T-helper 17 cell (primary cell): ENCODE results near the gene TFPT. TPM values are rescaled to one million over a fixed set of nuclear protein-coding genes. Genes with fewer than 3 reads are reported as not detected.
A peak's percentile ranks its signal among the peaks of the same experiment; 100 is the strongest.

Experiments
- ATAC-seq: fragments of 150-1000 bp; cut with Tn5 transposase; 2 replicates; pipeline ENCODE4 v1.10.0; 2021; ENCODE audit warnings: mild to moderate bottlenecking, moderate library complexity
- DNase-seq, 3 donors: peaks; one replicate each; pipeline versions ENCODE4 v3.0.0 to v3.0.0-alpha.2; 2020 to 2021
- H3K9me3 ChIP-seq: one replicate; pipeline ENCODE4 v1.7.0; 2013; ENCODE audit warnings: low read length, mild to moderate bottlenecking; ENCODE audit not compliant: control insufficient read depth, poor library complexity, severe bottlenecking
- H3K27ac Mint-ChIP-seq: one replicate; pipeline ENCODE4 v1.8.0; 2022; ENCODE audit warnings: mild to moderate bottlenecking, moderate library complexity, mixed read lengths
- H3K27me3 Mint-ChIP-seq: one replicate; pipeline ENCODE4 v1.8.0; 2022; ENCODE audit warnings: mixed read lengths
- H3K36me3 Mint-ChIP-seq: one replicate; pipeline ENCODE4 v1.8.0; 2022; ENCODE audit warnings: low read depth, mixed read lengths
- H3K4me1 Mint-ChIP-seq: one replicate; pipeline ENCODE4 v1.8.0; 2022; ENCODE audit warnings: mild to moderate bottlenecking, mixed read lengths
- H3K4me3 Mint-ChIP-seq: one replicate; pipeline ENCODE4 v1.8.0; 2022; ENCODE audit warnings: mild to moderate bottlenecking, moderate library complexity, mixed read lengths
- total RNA-seq, 4 donors: library from RNA in 2 of 4; stranded (reverse) in 2 of 4; gene quantifications; one replicate each; pipeline ENCODE4 v1.2.3 and lab custom pipeline; 2022 to 2026

The TFPT gene, protein sequence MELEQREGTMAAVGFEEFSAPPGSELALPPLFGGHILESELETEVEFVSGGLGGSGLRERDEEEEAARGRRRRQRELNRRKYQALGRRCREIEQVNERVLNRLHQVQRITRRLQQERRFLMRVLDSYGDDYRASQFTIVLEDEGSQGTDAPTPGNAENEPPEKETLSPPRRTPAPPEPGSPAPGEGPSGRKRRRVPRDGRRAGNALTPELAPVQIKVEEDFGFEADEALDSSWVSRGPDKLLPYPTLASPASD
- total RNA-seq (10 to 100 TPM; 14.9 TPM), total RNA-seq (lab: John Stamatoyannopoulos, UW) (8.1 to 16.8 reads per million in 2 donors)

DNA sequence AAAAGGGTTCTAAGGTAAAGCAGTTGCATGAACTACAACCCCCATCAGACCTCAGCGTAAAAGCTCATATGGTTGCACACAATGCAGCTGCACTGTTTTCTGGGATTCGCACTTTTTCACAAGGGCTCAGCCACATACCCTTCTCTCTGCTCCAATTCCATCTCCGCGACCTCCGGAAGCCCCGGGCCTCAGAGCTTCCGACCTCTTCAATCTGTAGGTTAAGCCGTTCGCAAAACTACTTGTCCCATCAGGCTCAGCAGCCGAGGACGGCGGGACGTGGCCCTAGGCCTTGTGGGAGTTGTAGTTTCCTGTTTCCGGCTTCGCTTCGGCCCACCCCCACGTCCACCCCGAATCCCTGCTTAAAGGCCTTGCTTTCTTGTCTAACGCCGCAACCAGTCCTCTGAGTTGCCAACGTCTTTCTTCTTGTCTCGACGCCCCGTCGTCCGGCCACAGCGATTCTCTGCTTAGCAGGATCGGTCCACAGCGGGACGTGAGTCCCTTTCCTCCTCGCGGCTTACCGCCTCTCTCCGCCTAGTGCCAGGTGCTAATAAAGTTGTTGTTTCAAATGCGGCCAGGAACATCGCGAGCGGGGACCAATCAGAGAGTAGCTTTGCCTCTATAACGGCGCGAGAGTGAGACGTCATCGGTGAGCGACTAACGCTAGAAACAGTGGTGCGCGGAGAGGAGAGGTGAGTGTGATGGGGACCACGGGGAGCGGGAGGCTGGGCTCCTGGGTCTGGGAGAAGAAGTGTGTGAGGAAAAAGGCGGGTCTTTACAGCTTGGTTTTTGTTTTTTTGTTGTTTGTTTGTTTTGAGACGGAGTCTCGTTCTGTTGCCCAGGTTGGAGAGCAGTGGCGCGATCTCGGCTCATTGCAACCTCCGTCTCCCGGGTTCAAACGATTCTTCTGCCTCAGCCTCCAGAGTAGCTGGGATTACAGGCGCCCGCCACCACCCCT, at the start of gene TFPT, which contains the start of gene PRPF31:
TSS of gene TFPT (minus strand) at position 549 of the 955 bp plus-strand sequence. CDS start at position 161, 388 bp downstream.
TSS of gene PRPF31 (plus strand) at position 646 of the 955 bp plus-strand sequence. CDS start 2,525 bp downstream, outside the sequence.
- H3K27ac Mint-ChIP-seq, result peak within 1 kb of the TSS; percentile 96
- H3K27me3 Mint-ChIP-seq, result no peaks in the 10 kb centered on the region
- H3K9me3 ChIP-seq, result no peaks in the 10 kb centered on the region
- H3K4me3 Mint-ChIP-seq, result peak within 1 kb of the TSS; percentile 97
- peak; percentile 92 for ATAC-seq
- H3K4me1 Mint-ChIP-seq, result peaks cover 30% of the 10 kb centered on the region
- peak; percentile 77 to 88 (median 83) for DNase-seq
- peaks cover 4% of the 10 kb centered on the region for H3K36me3 Mint-ChIP-seq

DNA sequence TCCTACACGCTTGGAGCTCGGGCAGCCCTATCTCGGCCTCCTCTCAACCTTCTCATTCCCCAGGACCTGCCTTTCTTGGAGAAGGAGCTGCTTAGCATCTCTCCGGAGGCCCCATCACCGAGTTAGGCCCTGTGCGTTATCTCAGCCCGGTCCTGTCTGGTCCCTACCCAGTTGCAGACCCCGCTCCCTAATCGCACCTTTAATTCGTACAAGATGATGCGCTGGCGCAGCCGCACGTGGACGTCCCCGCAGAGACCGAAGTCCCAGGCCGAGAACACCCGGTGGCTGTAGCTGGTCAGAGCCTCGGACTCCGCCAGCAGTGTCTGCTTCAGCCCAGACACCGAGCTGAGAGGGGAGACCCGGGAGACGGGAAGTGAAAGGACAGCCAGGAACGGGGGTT, 49.8 kb upstream of the TFPT start:
- Mint-ChIP-seq H3K27me3 (no peaks in the 10 kb centered on the region), H3K4me3 (peak overlapping the region; percentile 80), H3K27ac (peak overlapping the region; percentile 27), H3K36me3 (no peaks in the 10 kb centered on the region), H3K4me1 (peaks cover 26% of the 10 kb centered on the region)
- H3K9me3 ChIP-seq, result no peaks in the 10 kb centered on the region
- DNase-seq, result no peak
- ATAC-seq, result no peak

GRCh38 chr19:54164369-54165068, 49.1 kb upstream of the TFPT start:
- ATAC-seq, result peak; percentile 3

DNA sequence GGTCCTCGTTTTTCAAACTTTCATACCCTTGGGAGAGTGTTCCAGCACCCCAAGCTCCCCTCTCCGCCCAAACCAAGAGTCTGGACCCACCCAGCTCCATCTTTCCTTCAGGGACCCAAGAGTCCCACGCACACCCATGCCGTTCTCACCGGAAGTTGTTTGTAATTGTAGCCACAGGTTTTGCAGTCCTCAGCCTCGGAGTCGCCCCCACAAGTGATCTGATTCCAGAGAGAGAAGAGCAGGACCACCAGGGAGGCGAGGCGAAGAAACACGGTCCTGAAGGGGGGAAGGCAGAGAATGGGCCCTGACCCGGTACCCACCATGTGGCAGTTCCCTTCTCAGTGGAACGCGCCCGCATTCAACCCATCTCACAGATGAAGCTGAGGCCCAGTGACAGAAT, 47.4 kb upstream of the TFPT start:
- Mint-ChIP-seq H3K36me3 (peaks cover 2% of the 10 kb centered on the region), H3K4me3 (peak overlapping the region; percentile 87), H3K27ac (peak overlapping the region; percentile 30), H3K4me1 (peaks cover 35% of the 10 kb centered on the region), H3K27me3 (no peaks in the 10 kb centered on the region)
- no peak for ATAC-seq
- no peak for DNase-seq
- no peaks in the 10 kb centered on the region for H3K9me3 ChIP-seq

More at GRCh38 chr19:54164369-54165068, 49.1 kb upstream of the TFPT start:
- Mint-ChIP-seq H3K4me1 (peaks cover 32% of the 10 kb centered on the region), H3K27ac (peak overlapping the region; percentile 27), H3K4me3 (peak overlapping the region; percentile 80), H3K27me3 (no peaks in the 10 kb centered on the region), H3K36me3 (peaks cover under 1% of the 10 kb centered on the region)
- DNase-seq, result peak; percentile 34 to 62 (median 46)
- no peaks in the 10 kb centered on the region for H3K9me3 ChIP-seq

GRCh38 chr19:54162241-54162805, 46.9 kb upstream of the TFPT start:
- peak; percentile 11 for ATAC-seq
- no peaks in the 10 kb centered on the region for H3K9me3 ChIP-seq
- Mint-ChIP-seq H3K27me3 (no peaks in the 10 kb centered on the region), H3K36me3 (peaks cover 2% of the 10 kb centered on the region), H3K27ac (peak overlapping the region; percentile 30), H3K4me3 (peak overlapping the region; percentile 87), H3K4me1 (peaks cover 35% of the 10 kb centered on the region)
- DNase-seq, result peak; percentile 59 to 75 (median 71)

DNA sequence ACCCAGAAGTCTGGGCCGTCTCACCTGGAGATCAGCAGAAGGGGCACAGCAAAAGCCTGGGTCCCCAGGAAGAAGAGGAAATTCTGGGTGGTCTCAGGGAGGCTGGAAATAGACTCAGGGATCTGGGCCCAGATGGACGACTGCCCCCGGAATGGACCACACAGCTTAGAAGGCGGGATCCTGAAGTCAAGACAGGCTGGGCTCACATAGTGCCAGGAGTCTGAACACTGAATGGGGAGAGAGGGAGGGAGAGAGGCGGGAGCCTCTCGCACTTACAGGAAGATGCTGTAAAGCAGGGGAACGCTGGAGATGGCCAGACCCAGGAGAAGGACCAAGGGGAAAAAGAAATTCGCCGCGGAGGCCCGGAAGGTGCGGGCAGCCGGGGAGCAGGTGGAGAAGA, 45.4 kb upstream of the TFPT start:
- peak overlapping the region; percentile 98 for H3K27ac Mint-ChIP-seq
- H3K36me3 Mint-ChIP-seq, result peaks cover 7% of the 10 kb centered on the region
- no peaks in the 10 kb centered on the region for H3K9me3 ChIP-seq
- DNase-seq, result no peak
- H3K4me1 Mint-ChIP-seq, result peaks cover 42% of the 10 kb centered on the region
- no peaks in the 10 kb centered on the region for H3K27me3 Mint-ChIP-seq
- H3K4me3 Mint-ChIP-seq, result peak overlapping the region; percentile 99
- no peak for ATAC-seq

DNA sequence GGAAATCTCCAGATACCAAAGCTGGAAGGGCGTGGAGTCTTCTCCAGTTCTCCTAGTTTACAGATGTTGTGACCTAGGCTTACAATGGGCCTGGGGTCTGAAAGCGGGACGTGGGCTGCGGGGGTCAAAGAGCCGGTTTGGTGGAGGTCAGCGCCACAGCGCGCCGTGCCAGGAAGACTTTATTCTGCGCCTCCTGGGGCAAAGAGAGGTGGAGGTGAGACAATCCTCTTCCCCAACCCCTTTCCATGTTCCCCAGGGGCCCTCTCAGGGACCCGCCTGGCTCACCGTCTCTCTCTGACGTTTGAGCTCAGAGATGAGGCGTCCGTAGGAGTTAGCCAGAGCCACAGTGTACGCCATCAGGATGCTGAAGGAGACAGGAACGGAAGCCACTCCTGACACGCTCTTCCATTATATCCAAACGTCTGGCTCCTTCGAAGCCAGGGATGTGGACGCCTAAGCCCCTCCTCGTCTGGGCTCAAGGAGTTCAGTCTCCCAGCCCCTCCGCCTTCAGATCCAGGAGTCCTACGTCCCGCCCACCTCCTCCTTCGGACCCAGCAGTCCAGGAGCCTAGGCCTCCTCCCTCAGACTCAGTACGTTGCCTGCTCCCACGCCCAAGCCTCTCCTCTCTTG, 44.8 kb upstream of the TFPT start:
- ATAC-seq (no peak), DNase-seq (no peak)
- Mint-ChIP-seq H3K36me3 (peaks cover 7% of the 10 kb centered on the region), H3K4me3 (peak overlapping the region; percentile 99), H3K27ac (peak overlapping the region; percentile 98), H3K27me3 (no peaks in the 10 kb centered on the region), H3K4me1 (peaks cover 42% of the 10 kb centered on the region)
- no peaks in the 10 kb centered on the region for H3K9me3 ChIP-seq

DNA sequence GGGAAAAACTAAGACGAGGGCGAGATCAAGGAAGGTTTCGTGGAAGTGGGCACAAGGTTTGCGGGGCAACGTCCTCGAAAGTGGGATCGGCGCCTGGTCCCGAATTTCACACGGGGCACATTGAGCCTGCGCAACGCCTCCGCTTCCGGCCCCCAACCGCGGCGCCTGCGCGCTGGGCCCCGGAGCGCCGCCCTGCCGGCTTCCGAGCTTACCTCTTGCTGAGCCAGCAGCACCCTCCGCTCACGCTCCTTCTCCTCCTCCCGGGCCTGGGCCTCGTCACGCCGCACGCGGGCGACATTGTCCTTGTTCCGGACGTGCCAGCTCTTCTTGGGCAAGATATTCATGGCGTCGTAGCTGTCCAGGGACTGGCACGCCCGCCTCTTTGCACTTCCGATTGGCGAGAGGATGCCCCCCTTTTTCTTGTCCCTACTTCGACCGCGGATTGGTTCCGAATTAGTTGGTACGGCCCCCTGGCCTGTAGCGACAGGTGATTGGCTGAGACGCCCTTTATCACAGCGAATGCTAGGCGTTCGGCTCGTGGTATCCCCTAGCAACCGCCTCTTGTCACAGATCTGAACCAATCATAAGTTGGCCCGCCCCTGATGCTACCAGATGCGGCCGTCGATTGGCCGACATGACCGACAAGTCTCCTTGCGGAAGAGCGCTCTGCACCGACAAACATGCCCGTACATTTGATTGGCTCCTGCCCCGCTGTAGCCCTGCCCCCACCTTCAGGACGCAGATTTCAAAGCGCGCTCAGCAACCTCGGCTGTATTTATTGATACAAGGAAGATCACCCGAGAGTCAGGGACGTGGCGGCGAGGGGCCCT, 44.1 kb upstream of the TFPT start, which contains the start of gene LENG1:
TSS of gene LENG1 (minus strand) at position 370 of the 830 bp plus-strand sequence. CDS start at position 344, 26 bp downstream.
- no peaks in the 10 kb centered on the region for H3K27me3 Mint-ChIP-seq

DNA sequence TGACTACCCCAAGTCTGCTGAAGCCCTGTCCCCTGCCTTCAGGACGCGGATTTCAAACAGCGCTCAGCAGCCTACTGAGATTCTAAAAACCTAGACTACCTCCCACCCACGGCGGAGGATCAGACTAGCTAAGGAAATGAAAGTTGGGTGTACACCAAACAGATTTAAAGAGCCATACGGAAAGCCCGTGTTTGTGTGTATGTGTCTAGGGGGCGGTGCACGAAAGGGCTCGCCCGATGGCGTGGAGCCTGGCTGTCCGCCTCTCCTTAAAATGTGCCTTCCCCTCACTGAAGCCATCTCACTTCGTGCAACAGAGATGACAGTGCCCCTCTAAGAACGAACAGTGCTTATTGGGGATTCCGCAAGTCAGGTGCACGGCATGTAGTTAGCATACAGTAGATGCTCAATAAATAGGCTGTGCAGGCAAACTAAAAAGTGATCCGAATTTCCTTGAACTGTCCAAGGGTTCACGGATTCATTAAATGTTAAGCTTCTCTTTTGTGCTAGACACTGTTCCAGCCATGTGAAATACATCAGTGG, 43.4 kb upstream of the TFPT start:
- Mint-ChIP-seq H3K27ac (peak overlapping the region; percentile 98), H3K36me3 (peaks cover 8% of the 10 kb centered on the region), H3K4me1 (peaks cover 44% of the 10 kb centered on the region), H3K27me3 (no peaks in the 10 kb centered on the region), H3K4me3 (peak overlapping the region; percentile 99)
- DNase-seq (no peak), ATAC-seq (no peak)
- no peaks in the 10 kb centered on the region for H3K9me3 ChIP-seq

More for the DNA sequence above, 44.1 kb upstream of the TFPT start, which contains the start of gene LENG1:
- Mint-ChIP-seq H3K27ac (peak within 1 kb of the TSS; percentile 98), H3K4me1 (peaks cover 46% of the 10 kb centered on the region), H3K36me3 (peaks cover 7% of the 10 kb centered on the region), H3K4me3 (peak within 1 kb of the TSS; percentile 99)
- ATAC-seq, result peak; percentile 90
- DNase-seq, result peak; percentile 90 to 97 (median 93)
- H3K9me3 ChIP-seq, result no peaks in the 10 kb centered on the region

DNA sequence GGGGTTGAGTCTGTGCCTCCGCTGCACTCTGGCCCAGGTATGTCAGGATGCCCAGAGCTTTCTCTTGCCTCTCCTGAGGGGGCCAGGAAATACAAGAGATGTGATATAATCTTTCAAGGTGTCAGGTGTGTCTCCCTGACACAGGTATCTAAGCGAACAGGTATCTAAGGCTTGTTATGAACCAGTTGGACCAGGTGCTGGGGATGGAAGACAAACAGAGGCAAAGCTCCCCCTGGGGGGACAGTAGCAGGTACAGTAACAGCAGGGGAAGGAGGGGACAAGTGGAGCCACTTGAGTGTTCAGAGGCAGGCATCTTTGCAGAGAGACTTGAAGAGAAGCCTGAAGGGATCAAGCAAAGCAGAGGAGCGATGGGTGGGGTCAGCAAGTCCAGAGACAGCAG, 41.5 kb upstream of the TFPT start:
- no peaks in the 10 kb centered on the region for H3K9me3 ChIP-seq
- ATAC-seq, result no peak
- no peak overlapping the region for H3K4me3 Mint-ChIP-seq
- H3K36me3 Mint-ChIP-seq, result peaks cover 12% of the 10 kb centered on the region
- H3K4me1 Mint-ChIP-seq, result peaks cover 43% of the 10 kb centered on the region
- H3K27ac Mint-ChIP-seq, result peak overlapping the region; percentile 41
- no peaks in the 10 kb centered on the region for H3K27me3 Mint-ChIP-seq
- no peak for DNase-seq

DNA sequence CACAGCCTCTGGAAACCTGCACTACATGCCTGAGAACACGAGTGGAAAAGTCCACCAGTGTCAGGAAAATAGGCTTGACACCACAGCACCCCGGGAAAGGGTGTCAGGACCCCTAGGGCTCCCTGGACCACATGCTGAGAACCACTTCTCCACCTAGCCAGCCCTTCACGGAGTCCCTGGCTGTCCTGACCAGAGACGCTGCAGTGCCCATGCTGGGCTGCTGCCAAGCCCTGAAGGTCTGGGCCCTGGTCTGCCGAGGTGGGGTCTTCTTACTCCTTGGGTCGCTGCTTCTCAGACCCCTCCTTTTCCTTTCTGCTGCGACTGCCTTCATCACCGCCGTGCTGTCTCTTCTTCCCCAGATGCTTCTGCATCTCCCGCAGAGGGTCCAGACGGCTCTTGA, 41.0 kb upstream of the TFPT start:
- Mint-ChIP-seq H3K4me3 (no peak overlapping the region), H3K36me3 (peaks cover 12% of the 10 kb centered on the region), H3K4me1 (peaks cover 43% of the 10 kb centered on the region), H3K27me3 (no peaks in the 10 kb centered on the region), H3K27ac (peak overlapping the region; percentile 41)
- no peaks in the 10 kb centered on the region for H3K9me3 ChIP-seq
- ATAC-seq, result no peak
- DNase-seq, result no peak
